SK-N-SH treated with all-trans-retinoic acid at 6 μM for 48 hours (cell line): Measurements from ENCODE around the gene STIP1.

Experiments used
- CSDC2 ChIP-seq: fragments of 250-450 bp; sonication (Bioruptor Pico); IDR thresholded peaks from 2 replicates; pipeline ENCODE4 v1.5.0; 2020; ENCODE audit warnings: mild to moderate bottlenecking, moderate library complexity
- GLIS3 ChIP-seq: fragments of 250-450 bp; sonication (Bioruptor Pico); IDR thresholded peaks from 2 replicates; pipeline ENCODE4 v1.5.0; 2020; ENCODE audit warnings: mild to moderate bottlenecking, moderate library complexity
- OSR1 ChIP-seq: fragments of 250-450 bp; sonication (Bioruptor Pico); IDR thresholded peaks from 2 replicates; pipeline ENCODE4 v1.8.0; 2022; ENCODE audit warnings: moderate library complexity, mild to moderate bottlenecking, inconsistent platforms
- RARB ChIP-seq: fragments of 250-450 bp; sonication (Bioruptor Pico); IDR thresholded peaks from 2 replicates; pipeline ENCODE4 v1.8.0; 2021; ENCODE audit warnings: mild to moderate bottlenecking, moderate library complexity
- SNAI2 ChIP-seq: fragments of 250-450 bp; sonication (Bioruptor Pico); IDR thresholded peaks from 2 replicates; pipeline ENCODE4 v1.5.0; 2020; ENCODE audit warnings: mild to moderate bottlenecking, moderate library complexity
- ZNF565 ChIP-seq: fragments of 450-650 bp; formaldehyde crosslinking; conservative IDR thresholded peaks from 2 replicates; pipeline ENCODE4 v1.5.0; 2020; ENCODE audit warnings: low read depth, mild to moderate bottlenecking, moderate library complexity
- ZNF70 ChIP-seq: fragments of 450-650 bp; formaldehyde crosslinking; IDR thresholded peaks from 2 replicates; pipeline ENCODE4 v1.5.0; 2020; ENCODE audit warnings: mild to moderate bottlenecking, moderate library complexity
- ZNF8 ChIP-seq: fragments of 450-650 bp; formaldehyde crosslinking; IDR thresholded peaks from 2 replicates; pipeline ENCODE4 v1.5.0; 2020; ENCODE audit warnings: mild to moderate bottlenecking, moderate library complexity
- TF ChIP-seq, protein P1 (sequence below): fragments of 250-450 bp; sonication (Bioruptor Pico); IDR thresholded peaks from 2 replicates; pipeline ENCODE4 v1.8.0; 2020; ENCODE audit warnings: mild to moderate bottlenecking, moderate library complexity, borderline replicate concordance
- TF ChIP-seq, protein P2 (sequence below): fragments of 250-450 bp; sonication (Bioruptor Pico); IDR thresholded peaks from 2 replicates; pipeline ENCODE4 v1.5.0; 2020; ENCODE audit warnings: mild to moderate bottlenecking, moderate library complexity

GRCh38 chr11:64138398-64138797 is 47.6 kb upstream of the STIP1 start:
- TF ChIP-seq ZNF70 (CRISPR knock-in tag) (no peak), ZNF8 (CRISPR knock-in tag) (no peak), CSDC2 (CRISPR knock-in tag) (no peak), RARB (CRISPR knock-in tag) (no peak), SNAI2 (CRISPR knock-in tag) (no peak), OSR1 (CRISPR knock-in tag) (no peak), GLIS3 (CRISPR knock-in tag) (no peak), ZNF565 (CRISPR knock-in tag) (no peak)
- TF ChIP-seq, protein P1, sequence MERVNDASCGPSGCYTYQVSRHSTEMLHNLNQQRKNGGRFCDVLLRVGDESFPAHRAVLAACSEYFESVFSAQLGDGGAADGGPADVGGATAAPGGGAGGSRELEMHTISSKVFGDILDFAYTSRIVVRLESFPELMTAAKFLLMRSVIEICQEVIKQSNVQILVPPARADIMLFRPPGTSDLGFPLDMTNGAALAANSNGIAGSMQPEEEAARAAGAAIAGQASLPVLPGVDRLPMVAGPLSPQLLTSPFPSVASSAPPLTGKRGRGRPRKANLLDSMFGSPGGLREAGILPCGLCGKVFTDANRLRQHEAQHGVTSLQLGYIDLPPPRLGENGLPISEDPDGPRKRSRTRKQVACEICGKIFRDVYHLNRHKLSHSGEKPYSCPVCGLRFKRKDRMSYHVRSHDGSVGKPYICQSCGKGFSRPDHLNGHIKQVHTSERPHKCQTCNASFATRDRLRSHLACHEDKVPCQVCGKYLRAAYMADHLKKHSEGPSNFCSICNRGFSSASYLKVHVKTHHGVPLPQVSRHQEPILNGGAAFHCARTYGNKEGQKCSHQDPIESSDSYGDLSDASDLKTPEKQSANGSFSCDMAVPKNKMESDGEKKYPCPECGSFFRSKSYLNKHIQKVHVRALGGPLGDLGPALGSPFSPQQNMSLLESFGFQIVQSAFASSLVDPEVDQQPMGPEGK (CRISPR knock-in tag) = no peak
- TF ChIP-seq, protein P2, sequence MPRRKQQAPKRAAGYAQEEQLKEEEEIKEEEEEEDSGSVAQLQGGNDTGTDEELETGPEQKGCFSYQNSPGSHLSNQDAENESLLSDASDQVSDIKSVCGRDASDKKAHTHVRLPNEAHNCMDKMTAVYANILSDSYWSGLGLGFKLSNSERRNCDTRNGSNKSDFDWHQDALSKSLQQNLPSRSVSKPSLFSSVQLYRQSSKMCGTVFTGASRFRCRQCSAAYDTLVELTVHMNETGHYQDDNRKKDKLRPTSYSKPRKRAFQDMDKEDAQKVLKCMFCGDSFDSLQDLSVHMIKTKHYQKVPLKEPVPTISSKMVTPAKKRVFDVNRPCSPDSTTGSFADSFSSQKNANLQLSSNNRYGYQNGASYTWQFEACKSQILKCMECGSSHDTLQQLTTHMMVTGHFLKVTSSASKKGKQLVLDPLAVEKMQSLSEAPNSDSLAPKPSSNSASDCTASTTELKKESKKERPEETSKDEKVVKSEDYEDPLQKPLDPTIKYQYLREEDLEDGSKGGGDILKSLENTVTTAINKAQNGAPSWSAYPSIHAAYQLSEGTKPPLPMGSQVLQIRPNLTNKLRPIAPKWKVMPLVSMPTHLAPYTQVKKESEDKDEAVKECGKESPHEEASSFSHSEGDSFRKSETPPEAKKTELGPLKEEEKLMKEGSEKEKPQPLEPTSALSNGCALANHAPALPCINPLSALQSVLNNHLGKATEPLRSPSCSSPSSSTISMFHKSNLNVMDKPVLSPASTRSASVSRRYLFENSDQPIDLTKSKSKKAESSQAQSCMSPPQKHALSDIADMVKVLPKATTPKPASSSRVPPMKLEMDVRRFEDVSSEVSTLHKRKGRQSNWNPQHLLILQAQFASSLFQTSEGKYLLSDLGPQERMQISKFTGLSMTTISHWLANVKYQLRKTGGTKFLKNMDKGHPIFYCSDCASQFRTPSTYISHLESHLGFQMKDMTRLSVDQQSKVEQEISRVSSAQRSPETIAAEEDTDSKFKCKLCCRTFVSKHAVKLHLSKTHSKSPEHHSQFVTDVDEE (CRISPR knock-in tag) = no peak
